IMR-90 (cell line): Measurements from ENCODE around the gene PPP6R3. TPM values are rescaled to one million over a fixed set of nuclear protein-coding genes. Genes with fewer than 3 reads are reported as not detected.

Source experiments
- ATAC-seq: fragments of 200-7000 bp; cut with Tn5 transposase; 2 replicates; pipeline ENCODE4 v1.9.1; 2020; ENCODE audit warnings: low read depth, mild to moderate bottlenecking, moderate library complexity
- BruUV-seq: library from RNA; stranded (reverse); fragments of 400-500 nt; replicated peaks from 2 replicates; lab custom pipeline; 2021; lab: Mats Ljungman, UMichigan
- CTCF ChIA-PET: fragments of 300-600 bp; formaldehyde crosslinking; extraction: SDS; loops from one replicate; lab custom pipeline; 2021; ENCODE audit warnings: antibody characterized with exemption; lab: Yijun Ruan, JAX
- POLR2A ChIA-PET: fragments of 300-600 bp; sonication (Branson Sonifier 250); formaldehyde crosslinking; loops from one replicate; lab custom pipeline; 2022; ENCODE audit warnings: antibody characterized with exemption; ENCODE audit not compliant: unreplicated experiment; lab: Charles Lee
- DNase-seq: peaks from one replicate; pipeline ENCODE4 v3.0.0; 2013
- H2AFZ ChIP-seq: replicated peaks from 2 replicates; pipeline ENCODE3; 2013; ENCODE audit warnings: low read length, mild to moderate bottlenecking; ENCODE audit not compliant: poor library complexity
- H2AK5ac ChIP-seq: 2 replicates; pipeline ENCODE4 v1.6.1; 2013; ENCODE audit warnings: low read depth, low read length, inconsistent platforms
- H2AK9ac ChIP-seq: replicated peaks from 2 replicates; pipeline ENCODE3; 2013; ENCODE audit warnings: mild to moderate bottlenecking, low read depth, low read length, moderate library complexity; ENCODE audit not compliant: poor library complexity
- H2BK120ac ChIP-seq: 2 replicates; pipeline ENCODE4 v1.6.1; 2013; ENCODE audit warnings: low read depth, low read length, inconsistent platforms
- H2BK15ac ChIP-seq: 3 replicates; pipeline ENCODE4 v1.6.1; 2013; ENCODE audit warnings: low read depth, low read length, inconsistent platforms
- H2BK20ac ChIP-seq: 2 replicates; pipeline ENCODE4 v1.6.1; 2013; ENCODE audit warnings: low read depth, mild to moderate bottlenecking, inconsistent platforms, low read length, moderate library complexity
- H2BK5ac ChIP-seq: 2 replicates; pipeline ENCODE4 v1.6.1; 2013; ENCODE audit warnings: mild to moderate bottlenecking, low read depth, low read length, inconsistent platforms; ENCODE audit not compliant: poor library complexity, severe bottlenecking
- H3K14ac ChIP-seq: replicated peaks from 2 replicates; pipeline ENCODE4 v1.6.1; 2013; ENCODE audit warnings: low read depth, low read length, inconsistent platforms
- H3K18ac ChIP-seq: 2 replicates; pipeline ENCODE4 v1.6.1; 2013; ENCODE audit warnings: low read depth, low read length, control low read depth
- H3K23ac ChIP-seq: 2 replicates; pipeline ENCODE4 v1.6.1; 2013; ENCODE audit warnings: low read depth, low read length, inconsistent platforms
- H3K27ac ChIP-seq: 2 replicates; pipeline ENCODE4 v1.5.1; 2013; ENCODE audit warnings: mild to moderate bottlenecking, control low read depth, low read length; ENCODE audit not compliant: insufficient read depth
- H3K27me3 ChIP-seq: 2 replicates; pipeline ENCODE4 v1.6.1; 2013; ENCODE audit warnings: low read length; ENCODE audit not compliant: control insufficient read depth, insufficient read depth
- H3K36me3 ChIP-seq: 2 replicates; pipeline ENCODE4 v1.6.1; 2013; ENCODE audit warnings: low read length, mixed read lengths; ENCODE audit not compliant: control insufficient read depth, insufficient read depth
- H3K4ac ChIP-seq: 2 replicates; pipeline ENCODE4 v1.6.1; 2013; ENCODE audit warnings: low read depth, low read length, inconsistent platforms
- H3K4me1 ChIP-seq: 2 replicates; pipeline ENCODE4 v1.6.1; 2013; ENCODE audit warnings: low read length, mixed read lengths; ENCODE audit not compliant: control insufficient read depth, insufficient read depth
- H3K4me2 ChIP-seq: 2 replicates; pipeline ENCODE4 v1.6.1; 2013; ENCODE audit warnings: low read depth, mild to moderate bottlenecking, control low read depth, low read length, moderate library complexity
- H3K4me3 ChIP-seq: 2 replicates; pipeline ENCODE4 v1.5.1; 2013; ENCODE audit warnings: low read depth, mild to moderate bottlenecking, control low read depth, low read length, moderate library complexity; ENCODE audit not compliant: insufficient read depth
- H3K56ac ChIP-seq: 2 replicates; pipeline ENCODE4 v1.6.1; 2013; ENCODE audit warnings: low read length, inconsistent platforms; ENCODE audit not compliant: insufficient read depth; ENCODE audit errors: extremely low read depth
- H3K79me1 ChIP-seq, 2 experiments: 2 replicates each; pipeline ENCODE4 v1.6.1; 2013; ENCODE audit warnings: low read length in 2 of 2, inconsistent platforms in 1 of 2, low read depth in 1 of 2
- H3K9ac ChIP-seq: 2 replicates; pipeline ENCODE4 v1.6.1; 2013; ENCODE audit warnings: low read depth, low read length, control low read depth
- H3K9me1 ChIP-seq: 2 replicates; pipeline ENCODE4 v1.6.1; 2013; ENCODE audit warnings: low read length, inconsistent platforms; ENCODE audit not compliant: insufficient read depth
- H3K9me3 ChIP-seq: 2 replicates; pipeline ENCODE4 v1.6.1; 2013; ENCODE audit warnings: low read length; ENCODE audit not compliant: control insufficient read depth, insufficient read depth
- H4K20me1 ChIP-seq: 2 replicates; pipeline ENCODE4 v1.6.1; 2013; ENCODE audit warnings: low read length, inconsistent platforms; ENCODE audit not compliant: insufficient read depth
- H4K5ac ChIP-seq: 2 replicates; pipeline ENCODE4 v1.6.1; 2013; ENCODE audit warnings: mild to moderate bottlenecking, low read depth, low read length, control low read depth
- H4K8ac ChIP-seq, 2 experiments: 2 replicates each; pipeline ENCODE4 v1.6.1; 2013; ENCODE audit warnings: low read depth in 2 of 2, low read length in 2 of 2, control low read depth in 1 of 2, inconsistent platforms in 1 of 2
- H4K91ac ChIP-seq: 2 replicates; pipeline ENCODE4 v1.6.1; 2013; ENCODE audit warnings: low read depth, low read length, inconsistent platforms; ENCODE audit not compliant: insufficient read depth
- BHLHE40 ChIP-seq: fragments of 150-350 bp; IDR thresholded peaks from 2 replicates; pipeline ENCODE4 v1.6.1; 2016; ENCODE audit warnings: mild to moderate bottlenecking, low read depth, low read length
- CEBPB ChIP-seq: IDR thresholded peaks from 2 replicates; pipeline ENCODE4 v1.6.1; 2012; ENCODE audit warnings: low read depth, low read length, improper control_type of control experiment
- CHD1 ChIP-seq: IDR thresholded peaks from 2 replicates; pipeline ENCODE4 v1.6.1; 2012; ENCODE audit warnings: low read depth, low read length, improper control_type of control experiment
- CTCF ChIP-seq: conservative IDR thresholded peaks from 2 replicates; pipeline ENCODE4 v1.5.1; 2012; ENCODE audit warnings: mild to moderate bottlenecking, low read depth, low read length, improper control_type of control experiment
- ELK1 ChIP-seq: fragments of 150-350 bp; IDR thresholded peaks from 2 replicates; pipeline ENCODE4 v1.6.1; 2016; ENCODE audit warnings: low read depth, mild to moderate bottlenecking, low read length, moderate library complexity, borderline replicate concordance
- FOS ChIP-seq: fragments of 150-350 bp; IDR thresholded peaks from 2 replicates; pipeline ENCODE4 v1.6.1; 2016; ENCODE audit warnings: low read depth, low read length
- MAFK ChIP-seq: IDR thresholded peaks from 2 replicates; pipeline ENCODE4 v1.6.1; 2012; ENCODE audit warnings: low read depth, low read length, improper control_type of control experiment
- MAZ ChIP-seq: IDR thresholded peaks from 2 replicates; pipeline ENCODE4 v1.6.1; 2012; ENCODE audit warnings: low read depth, mild to moderate bottlenecking, low read length, improper control_type of control experiment, moderate library complexity, borderline replicate concordance
- MXI1 ChIP-seq: IDR thresholded peaks from 2 replicates; pipeline ENCODE4 v1.6.1; 2012; ENCODE audit warnings: low read depth, mild to moderate bottlenecking, low read length, moderate library complexity, borderline replicate concordance
- NFE2L2 ChIP-seq: fragments of 150-350 bp; IDR thresholded peaks from 2 replicates; pipeline ENCODE4 v1.6.1; 2016; ENCODE audit warnings: low read depth, mild to moderate bottlenecking, low read length
- POLR2A ChIP-seq: IDR thresholded peaks from 2 replicates; pipeline ENCODE4 v1.6.1; 2012; ENCODE audit warnings: mild to moderate bottlenecking, low read depth, low read length
- RAD21 ChIP-seq: IDR thresholded peaks from 2 replicates; pipeline ENCODE4 v1.6.1; 2012; ENCODE audit warnings: low read length, improper control_type of control experiment
- RCOR1 ChIP-seq: IDR thresholded peaks from 2 replicates; pipeline ENCODE4 v1.6.1; 2012; ENCODE audit warnings: mild to moderate bottlenecking, low read length, improper control_type of control experiment; ENCODE audit not compliant: insufficient replicate concordance
- RFX5 ChIP-seq: IDR thresholded peaks from 2 replicates; pipeline ENCODE4 v1.8.0; 2012; ENCODE audit warnings: low read depth, mild to moderate bottlenecking, low read length, moderate library complexity
- SMC3 ChIP-seq: fragments of 150-350 bp; IDR thresholded peaks from 2 replicates; pipeline ENCODE4 v1.6.1; 2016; ENCODE audit warnings: low read depth, mild to moderate bottlenecking, antibody characterized with exemption, low read length, moderate library complexity
- USF2 ChIP-seq: fragments of 150-350 bp; IDR thresholded peaks from 2 replicates; pipeline ENCODE4 v1.6.1; 2017; ENCODE audit warnings: mild to moderate bottlenecking, antibody characterized with exemption, low read length, low read depth
- WGBS, 2 experiments: methylation state at CpG; one replicate each; pipeline versions ENCODE4 v1.1.5 to v1.1.7; 2013; ENCODE audit warnings: missing lambda C conversion rate in 2 of 2; ENCODE audit not compliant: insufficient read length in 1 of 2; ENCODE audit errors: extremely low coverage in 2 of 2; 5-methylcytosine and 5-hydroxymethylcytosine counted together
- dilution Hi-C: fragments of 300-500 bp; cut with HindIII; formaldehyde crosslinking; loops from one replicate; pipeline ENCODE4 v1.14.3; 2018; ENCODE audit warnings: low sequenced_read_pairs; ENCODE audit not compliant: unreplicated experiment
- in situ Hi-C: fragments of 300-500 bp; cut with MboI; formaldehyde crosslinking; loops from 3 replicates; pipeline ENCODE4 v1.14.3; 2019; ENCODE audit warnings: low sequenced_read_pairs, inconsistent platforms, mixed read lengths
- intact Hi-C: fragments of 100-400 bp; cut with micrococcal nuclease; formaldehyde crosslinking; loops from 2 replicates; pipeline ENCODE4 v1.10.0; 2022
- polyA plus RNA-seq, 3 experiments: library from polyadenylated mRNA; depleted of rRNA; stranded (reverse); fragments of >200 nt; gene quantifications; 2 replicates each; pipeline ENCODE4 v1.2.3, GENCODE V29; 2012; ENCODE audit warnings: low replicate concordance in 1 of 3
- total RNA-seq: library from RNA; depleted of rRNA; stranded (reverse); fragments of >200 nt; gene quantifications from 2 replicates; pipeline ENCODE4 v1.2.3, GENCODE V29; 2012

Gene PPP6R3
- total and polyA plus RNA-seq, 2 of the 4 experiments (the other 2 are of a cell fraction) = 29.0 to 123 TPM

- in situ Hi-C loops = no loop called here
- no peak for DNase-seq
Observed at GRCh38 chr11:68664906-68665305, 204.4 kb downstream of the PPP6R3 start.

More at GRCh38 chr11:68664906-68665305, 204.4 kb downstream of the PPP6R3 start:
- no peak overlapping the region for H3K4me3 ChIP-seq
- H2AFZ ChIP-seq = no peak overlapping the region
- POLR2A ChIA-PET = no interaction called here
- peaks cover 4% of the 10 kb centered on the region for H3K9me3 ChIP-seq
- no peak overlapping the region for H2BK5ac ChIP-seq
- H4K20me1 ChIP-seq = no peaks in the 10 kb centered on the region
- H3K18ac ChIP-seq = no peak overlapping the region
- H3K27me3 ChIP-seq = peaks cover 40% of the 10 kb centered on the region
- H3K56ac ChIP-seq = no peak overlapping the region
- intact Hi-C loops = no loop called here
- no peak overlapping the region for H3K4me2 ChIP-seq
- H3K79me1 ChIP-seq = no peaks in the 10 kb centered on the region
- no peak overlapping the region for H2AK5ac ChIP-seq
- no peak overlapping the region for H2AK9ac ChIP-seq
- TF ChIP-seq MAFK (no peak), USF2 (no peak), CTCF (no peak), RCOR1 (no peak), ELK1 (no peak), RFX5 (no peak), FOS (no peak), MXI1 (no peak), BHLHE40 (no peak), POLR2A (no peak), RAD21 (no peak), MAZ (no peak), CEBPB (no peak), SMC3 (no peak), NFE2L2 (no peak), CHD1 (no peak)
- no peak overlapping the region for H3K4ac ChIP-seq
- 90% methylated on average over 3 of the region's 7 CpGs; no CpG with 5 or more reads in 1 of the 2 experiments for WGBS, 2 experiments
- no peak overlapping the region for H3K9ac ChIP-seq
- no peaks in the 10 kb centered on the region for H3K4me1 ChIP-seq
- H3K14ac ChIP-seq = no peak overlapping the region
- CTCF ChIA-PET = interaction anchor here (0.6 to 0.9 kb wide), 2 partner anchors 8 to 9 kb away, joined by 3 to 4 read pairs; no protein-coding TSS in a partner anchor
- H3K36me3 ChIP-seq = no peaks in the 10 kb centered on the region
- H4K91ac ChIP-seq = no peak overlapping the region
- no peak overlapping the region for H2BK120ac ChIP-seq
- no peak overlapping the region for H2BK20ac ChIP-seq
- ATAC-seq = no peak
- H3K27ac ChIP-seq = no peak overlapping the region
- no peak overlapping the region for H3K23ac ChIP-seq
- no peaks in the 10 kb centered on the region for H3K9me1 ChIP-seq
- H4K8ac ChIP-seq = no peak overlapping the region
- H4K5ac ChIP-seq = no peak overlapping the region
- BruUV-seq = no TSS peak
- dilution Hi-C loops = no loop called here
- H2BK15ac ChIP-seq = no peak overlapping the region
